ENCODE measurements around the gene TMEM167B. TPM values are rescaled to one million over a fixed set of nuclear protein-coding genes. Genes with fewer than 3 reads are reported as not detected.
"Not testable (repeated sequence)": the region's sequence is repeated elsewhere in the genome, so short reads cannot be mapped to it uniquely, and the experiment has no call there.

TMEM167B gene
- total and polyA plus RNA-seq, 2 donors from 2014 or later: 24.7 to 39.4 TPM

DNA sequence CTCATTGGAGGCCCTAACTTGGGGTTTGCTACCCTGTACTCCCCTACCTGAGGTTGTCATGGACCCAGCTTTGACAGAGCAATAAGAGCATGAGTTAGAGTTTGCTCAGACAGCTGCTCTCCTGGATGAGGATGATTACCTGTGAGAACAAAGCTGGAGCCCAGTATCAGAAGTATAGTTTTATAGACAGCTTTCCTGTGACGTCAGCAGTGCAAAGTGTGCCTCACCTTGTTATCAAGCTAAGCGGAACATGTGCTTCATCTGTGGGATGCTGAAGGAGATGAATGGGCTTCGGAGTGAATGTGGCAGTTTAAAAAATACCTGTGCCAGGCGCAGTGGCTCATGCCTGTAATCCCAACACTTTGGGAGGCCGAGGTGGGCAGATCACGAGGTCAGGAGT is 43.2 kb upstream of the TMEM167B start:
- Histone ChIP-seq H3K9me3 (ENCODE audit: control insufficient read depth in 2 of 3, insufficient read depth in 1 of 3, low read length in 3 of 3) (no peaks in the 10 kb centered on the region), H3K27me3 (ENCODE audit: control insufficient read depth, insufficient read depth, low read length) (no peaks in the 10 kb centered on the region), H3K4me1 (ENCODE audit: control insufficient read depth in 2 of 3, insufficient read depth in 2 of 3, low read depth in 1 of 3, low read length in 3 of 3) (no peaks in the 10 kb centered on the region), H3K36me3 (ENCODE audit: control insufficient read depth in 2 of 3, insufficient read depth in 3 of 3, low read length in 3 of 3) (no peaks in the 10 kb centered on the region), H3K9ac (ENCODE audit: low read length in 3 of 3) (no peak overlapping the region), H3K4me3 (ENCODE audit: low read length in 3 of 3) (no peak overlapping the region), H3K27ac (ENCODE audit: low read depth in 2 of 2, low read length in 2 of 2) (no peak overlapping the region)
- FAIRE-seq: no peak
- DNase-seq: no peak
- intact Hi-C loops (cut with DNase I): no loop called here
- TF ChIP-seq, protein P1, sequence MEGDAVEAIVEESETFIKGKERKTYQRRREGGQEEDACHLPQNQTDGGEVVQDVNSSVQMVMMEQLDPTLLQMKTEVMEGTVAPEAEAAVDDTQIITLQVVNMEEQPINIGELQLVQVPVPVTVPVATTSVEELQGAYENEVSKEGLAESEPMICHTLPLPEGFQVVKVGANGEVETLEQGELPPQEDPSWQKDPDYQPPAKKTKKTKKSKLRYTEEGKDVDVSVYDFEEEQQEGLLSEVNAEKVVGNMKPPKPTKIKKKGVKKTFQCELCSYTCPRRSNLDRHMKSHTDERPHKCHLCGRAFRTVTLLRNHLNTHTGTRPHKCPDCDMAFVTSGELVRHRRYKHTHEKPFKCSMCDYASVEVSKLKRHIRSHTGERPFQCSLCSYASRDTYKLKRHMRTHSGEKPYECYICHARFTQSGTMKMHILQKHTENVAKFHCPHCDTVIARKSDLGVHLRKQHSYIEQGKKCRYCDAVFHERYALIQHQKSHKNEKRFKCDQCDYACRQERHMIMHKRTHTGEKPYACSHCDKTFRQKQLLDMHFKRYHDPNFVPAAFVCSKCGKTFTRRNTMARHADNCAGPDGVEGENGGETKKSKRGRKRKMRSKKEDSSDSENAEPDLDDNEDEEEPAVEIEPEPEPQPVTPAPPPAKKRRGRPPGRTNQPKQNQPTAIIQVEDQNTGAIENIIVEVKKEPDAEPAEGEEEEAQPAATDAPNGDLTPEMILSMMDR (IDR thresholded peaks at IDR 0.05; ENCODE audit: borderline replicate concordance, extremely low read depth, insufficient read depth): no peak

DNA sequence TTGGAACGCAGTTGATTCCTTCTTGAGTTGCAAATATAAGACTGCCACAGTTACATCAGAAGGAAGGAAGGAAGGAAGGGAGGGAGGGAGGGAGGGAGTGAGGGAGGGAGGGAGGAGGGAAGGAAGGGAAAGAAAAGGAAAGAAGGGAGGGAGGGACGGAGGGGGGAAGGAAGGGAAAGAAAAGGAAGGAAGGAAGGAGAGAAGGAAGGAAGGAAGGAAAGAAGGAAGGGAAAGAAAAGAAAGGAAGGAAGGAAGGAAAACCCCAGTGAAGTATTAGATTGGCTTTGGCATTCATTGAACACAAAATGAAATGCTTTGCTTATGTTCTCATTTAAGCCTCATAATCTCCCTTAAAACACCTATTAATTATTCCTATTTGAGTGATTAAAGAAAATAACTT is 42.2 kb upstream of the TMEM167B start:
- intact Hi-C loops (cut with DNase I): no loop called here
- no peak overlapping the region for H3K4me3 ChIP-seq (ENCODE audit: low read length in 3 of 3)
- no peaks in the 10 kb centered on the region for H3K36me3 ChIP-seq (ENCODE audit: control insufficient read depth in 2 of 3, insufficient read depth in 3 of 3, low read length in 3 of 3)
- H3K27me3 ChIP-seq (ENCODE audit: control insufficient read depth, insufficient read depth, low read length): no peaks in the 10 kb centered on the region
- H3K9me3 ChIP-seq (ENCODE audit: control insufficient read depth in 2 of 3, insufficient read depth in 1 of 3, low read length in 3 of 3): no peaks in the 10 kb centered on the region
- H3K27ac ChIP-seq (ENCODE audit: low read depth in 2 of 2, low read length in 2 of 2): no peak overlapping the region
- no peaks in the 10 kb centered on the region for H3K4me1 ChIP-seq (ENCODE audit: control insufficient read depth in 2 of 3, insufficient read depth in 2 of 3, low read depth in 1 of 3, low read length in 3 of 3)
- H3K9ac ChIP-seq (ENCODE audit: low read length in 3 of 3): no peak overlapping the region
- FAIRE-seq: no peak
- TF ChIP-seq, protein P1 (IDR thresholded peaks at IDR 0.05; ENCODE audit: borderline replicate concordance, extremely low read depth, insufficient read depth): no peak
- DNase-seq: no peak

DNA sequence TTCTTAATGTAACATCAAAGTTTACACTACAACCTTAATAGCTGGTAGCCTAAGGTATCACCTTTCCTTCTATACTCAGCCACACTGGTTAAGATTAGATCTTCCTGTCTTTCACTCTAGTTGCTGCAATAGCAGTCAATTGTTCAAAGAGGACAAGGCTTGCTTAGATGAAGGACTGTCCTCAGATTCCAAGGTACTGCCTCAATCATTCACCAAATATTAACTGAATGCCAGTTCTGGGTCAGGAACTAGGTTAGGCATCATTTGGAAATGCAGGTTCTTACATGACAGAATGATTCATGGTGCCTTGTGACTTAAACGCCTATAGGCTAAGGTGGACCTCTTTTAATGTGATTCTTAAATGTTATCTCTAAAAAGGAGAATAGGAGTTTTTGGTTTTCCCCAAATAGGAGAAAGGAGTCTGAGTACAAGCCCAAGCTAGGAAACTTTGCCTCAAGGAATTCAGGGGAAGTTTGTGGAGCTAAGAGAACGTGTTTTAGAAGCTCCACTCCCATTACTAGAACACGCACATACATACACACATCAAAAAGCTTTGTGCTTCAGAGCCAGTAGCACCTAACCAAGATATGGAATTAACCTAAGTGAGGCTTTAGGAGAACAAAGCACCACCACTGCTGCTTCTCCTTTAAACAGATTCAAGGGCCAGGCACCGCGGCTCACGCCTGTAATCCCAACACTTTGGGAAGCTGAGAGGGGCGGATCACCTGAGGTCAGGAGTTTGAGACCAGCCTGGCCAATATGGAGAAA is 40.2 kb upstream of the TMEM167B start:
- Histone ChIP-seq H3K27me3 (ENCODE audit: control insufficient read depth, insufficient read depth, low read length) (no peaks in the 10 kb centered on the region), H3K9me3 (ENCODE audit: control insufficient read depth in 2 of 3, insufficient read depth in 1 of 3, low read length in 3 of 3) (no peaks in the 10 kb centered on the region), H3K4me1 (ENCODE audit: control insufficient read depth in 2 of 3, insufficient read depth in 2 of 3, low read depth in 1 of 3, low read length in 3 of 3) (no peaks in the 10 kb centered on the region), H3K27ac (ENCODE audit: low read depth in 2 of 2, low read length in 2 of 2) (peak overlapping the region in 1 of 2 donors; percentile 18), H3K4me3 (ENCODE audit: low read length in 3 of 3) (no peak overlapping the region), H3K9ac (ENCODE audit: low read length in 3 of 3) (no peak overlapping the region), H3K36me3 (ENCODE audit: control insufficient read depth in 2 of 3, insufficient read depth in 3 of 3, low read length in 3 of 3) (no peaks in the 10 kb centered on the region)
- DNase-seq: peak in 2 of 5 donors; percentile 56
- intact Hi-C loops (cut with DNase I): no loop called here
- TF ChIP-seq, protein P1 (IDR thresholded peaks at IDR 0.05; ENCODE audit: borderline replicate concordance, extremely low read depth, insufficient read depth): no peak
- no peak for FAIRE-seq

DNA sequence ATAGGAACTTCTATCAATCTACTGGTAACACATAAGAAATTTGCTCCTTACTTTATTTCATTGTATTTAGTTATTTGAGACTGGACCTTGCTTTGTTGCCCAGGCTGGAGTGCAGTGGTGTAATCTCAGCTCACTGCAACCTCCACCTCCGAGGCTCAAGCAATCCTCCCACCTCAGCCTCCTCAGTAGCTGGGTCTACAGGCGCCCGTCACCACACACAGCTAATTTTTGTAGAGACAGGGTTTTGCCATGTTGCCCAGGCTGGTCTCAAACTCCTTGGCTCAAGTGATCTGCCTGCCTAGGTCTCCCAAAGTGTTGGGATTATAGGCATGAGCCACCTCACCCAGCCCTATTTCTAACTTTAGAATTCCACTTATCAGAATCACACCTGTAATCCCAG is 38.4 kb upstream of the TMEM167B start:
- intact Hi-C loops (cut with DNase I); H3K36me3 ChIP-seq (ENCODE audit: control insufficient read depth in 2 of 3, insufficient read depth in 3 of 3, low read length in 3 of 3); H3K9me3 ChIP-seq (ENCODE audit: control insufficient read depth in 2 of 3, insufficient read depth in 1 of 3, low read length in 3 of 3); H3K4me1 ChIP-seq (ENCODE audit: control insufficient read depth in 2 of 3, insufficient read depth in 2 of 3, low read depth in 1 of 3, low read length in 3 of 3); DNase-seq; H3K27ac ChIP-seq (ENCODE audit: low read depth in 2 of 2, low read length in 2 of 2); H3K9ac ChIP-seq (ENCODE audit: low read length in 3 of 3); FAIRE-seq; H3K4me3 ChIP-seq (ENCODE audit: low read length in 3 of 3); H3K27me3 ChIP-seq (ENCODE audit: control insufficient read depth, insufficient read depth, low read length): not testable (repeated sequence)

Measured in kidney (tissue), 14 donors.